ENCODE results near the gene FILIP1L.

FILIP1L gene

DNA sequence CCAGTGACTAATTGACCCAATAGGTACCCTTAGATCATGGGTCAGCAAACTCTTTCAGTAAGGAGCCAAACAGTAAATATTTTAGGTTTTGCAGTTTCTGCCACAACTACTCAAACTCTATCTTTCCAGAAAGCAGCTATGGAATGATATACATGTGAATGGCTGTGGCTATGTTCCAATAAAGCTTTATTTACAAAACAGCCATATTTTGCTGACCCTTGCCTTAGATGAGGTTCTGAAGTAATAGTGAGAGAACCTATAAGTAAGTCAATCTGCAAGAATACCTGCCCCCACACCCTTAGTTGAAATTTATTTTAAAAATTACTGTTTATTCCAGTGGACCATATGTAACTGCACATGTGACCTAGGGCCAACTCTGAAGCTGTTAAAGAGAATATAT, 162.6 kb downstream of the FILIP1L start:
- no peak for DNase-seq (ENCODE audit: low read depth in 2 of 2)

DNA sequence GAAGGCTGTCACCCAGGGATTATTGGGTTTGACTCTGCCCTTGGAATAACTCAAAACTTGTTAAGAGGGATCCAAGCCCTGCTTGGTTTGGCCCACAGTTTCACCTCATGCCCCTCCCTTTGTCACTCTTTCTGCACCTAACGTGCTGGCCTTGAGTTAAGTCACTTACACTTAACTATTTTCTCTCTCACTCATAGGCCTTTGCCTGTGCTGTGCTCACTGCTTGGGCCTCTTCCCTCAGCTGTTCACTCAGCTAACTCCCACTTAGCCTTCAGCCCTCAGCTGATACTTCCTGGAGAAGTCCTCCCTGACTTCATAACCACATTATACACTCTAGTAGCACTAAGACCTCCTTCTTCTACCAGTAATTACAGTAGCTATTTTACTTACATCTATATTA, 163.4 kb downstream of the FILIP1L start:
- DNase-seq (ENCODE audit: low read depth in 2 of 2), result no peak

DNA sequence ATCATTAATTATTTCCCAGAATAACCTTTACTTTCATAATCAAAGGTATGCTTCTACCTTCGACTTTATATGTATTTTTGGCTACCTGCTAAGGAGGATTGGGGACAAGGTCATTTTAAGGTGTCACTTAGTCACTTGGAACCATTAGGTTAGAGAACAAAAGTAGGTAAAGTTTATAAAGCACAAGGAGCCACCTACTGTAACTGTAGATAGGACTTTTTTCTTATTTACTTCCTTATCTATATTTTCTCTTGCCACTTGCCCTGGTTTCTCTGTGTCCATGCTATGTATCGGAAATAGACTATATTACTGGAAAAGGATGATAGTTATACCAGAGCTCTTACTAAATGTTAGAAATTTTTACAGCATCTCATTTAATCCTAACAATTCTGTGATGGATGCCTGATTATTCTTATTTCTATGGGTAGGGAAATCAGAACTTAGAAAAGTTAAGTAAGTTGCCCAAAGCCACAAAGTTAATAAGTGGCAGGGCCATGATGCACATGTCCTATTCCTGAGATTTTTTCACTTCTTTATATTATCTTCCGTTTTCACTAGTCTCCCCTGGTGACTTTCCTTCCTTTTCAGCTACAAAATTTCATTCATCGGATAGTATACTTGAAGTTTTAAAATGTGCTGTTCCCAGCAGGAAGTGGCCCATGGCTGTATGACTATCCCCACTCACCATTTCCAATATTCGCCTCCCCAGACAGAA, 164.2 kb downstream of the FILIP1L start:
- DNase-seq (ENCODE audit: low read depth in 2 of 2), result no peak

DNA sequence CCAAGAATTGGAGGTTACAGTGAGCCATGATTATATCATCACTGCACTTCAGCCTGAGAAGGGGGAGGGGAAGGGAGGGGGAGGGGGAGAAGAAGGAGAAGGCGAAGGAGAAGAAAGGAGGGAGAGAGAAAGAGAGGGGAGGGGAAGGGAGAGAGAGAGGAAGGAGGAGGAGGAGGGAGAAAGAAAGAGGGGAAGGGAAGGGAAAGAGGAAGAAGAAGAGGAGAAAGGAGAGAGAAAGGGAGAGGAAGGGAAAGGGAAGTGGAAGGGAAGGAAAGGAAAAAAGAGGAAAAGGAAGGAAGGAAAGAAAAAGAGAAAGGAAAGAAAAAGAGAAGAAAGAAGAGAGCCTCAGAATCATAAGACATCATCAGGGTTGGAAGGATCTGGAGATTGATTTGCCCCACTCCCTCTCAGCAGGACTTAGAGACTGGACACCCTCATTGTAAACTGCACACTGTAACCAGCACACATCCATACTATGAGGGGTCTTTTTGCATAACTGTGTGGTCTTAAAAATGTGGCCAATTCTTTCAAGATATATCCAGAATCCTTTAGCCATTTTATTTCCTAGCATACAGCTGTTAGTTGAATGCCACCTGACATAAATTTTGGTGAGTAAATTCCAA, 165.7 kb downstream of the FILIP1L start:
- DNase-seq (ENCODE audit: low read depth in 2 of 2), result no peak

DNA sequence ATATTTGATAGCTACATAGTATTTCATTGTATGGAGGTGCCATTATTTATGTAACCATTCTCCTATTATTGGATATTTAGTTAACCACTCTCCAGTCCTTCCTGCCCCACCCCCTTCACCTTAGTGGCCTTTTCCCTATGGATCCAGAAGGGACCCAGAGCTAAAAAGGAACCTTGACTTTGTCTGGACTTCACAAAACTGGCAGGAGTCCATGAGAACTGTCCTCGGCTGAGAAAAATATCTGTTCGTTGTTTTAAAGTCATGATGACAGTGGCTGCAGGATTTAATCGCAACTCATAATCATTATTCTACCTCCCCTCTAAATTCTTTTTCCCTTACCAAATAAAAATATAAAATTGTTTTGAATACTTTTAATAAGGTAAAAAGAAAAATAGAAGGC, 166.9 kb downstream of the FILIP1L start:
- no peak for DNase-seq (ENCODE audit: low read depth in 2 of 2)

DNA sequence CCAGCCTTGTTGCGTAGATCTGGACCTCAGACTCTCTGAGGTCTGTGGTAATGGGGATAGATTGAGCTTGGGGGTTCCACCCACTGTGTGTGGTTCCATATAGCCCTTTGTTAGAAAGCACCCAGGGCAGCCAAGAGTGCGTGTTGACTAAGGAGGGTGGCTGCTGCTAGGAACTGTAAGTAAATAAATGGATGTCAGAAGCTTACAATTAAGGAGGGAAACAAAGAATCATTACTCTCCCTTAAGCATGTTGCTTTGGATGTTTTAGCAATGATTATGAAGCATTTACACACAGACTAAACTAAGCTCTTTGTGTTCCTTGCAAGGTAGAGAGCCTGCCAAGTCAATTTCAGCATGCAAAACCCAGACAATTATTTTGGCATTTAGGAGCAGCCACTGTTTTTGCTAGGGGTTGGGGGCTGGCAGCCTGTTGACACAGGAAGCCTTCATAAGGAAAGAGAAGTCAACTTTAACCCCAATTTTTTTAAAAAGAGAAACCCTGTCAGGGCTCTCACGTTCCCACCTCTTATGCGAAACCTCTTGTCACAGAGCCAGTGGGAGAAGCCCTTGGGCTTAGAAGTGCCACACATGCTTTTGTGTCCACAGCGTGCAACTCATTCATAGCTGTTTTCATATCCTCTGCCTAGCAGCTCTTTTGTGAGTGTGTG, 168.8 kb downstream of the FILIP1L start:
- DNase-seq (ENCODE audit: low read depth in 2 of 2), result no peak

DNA sequence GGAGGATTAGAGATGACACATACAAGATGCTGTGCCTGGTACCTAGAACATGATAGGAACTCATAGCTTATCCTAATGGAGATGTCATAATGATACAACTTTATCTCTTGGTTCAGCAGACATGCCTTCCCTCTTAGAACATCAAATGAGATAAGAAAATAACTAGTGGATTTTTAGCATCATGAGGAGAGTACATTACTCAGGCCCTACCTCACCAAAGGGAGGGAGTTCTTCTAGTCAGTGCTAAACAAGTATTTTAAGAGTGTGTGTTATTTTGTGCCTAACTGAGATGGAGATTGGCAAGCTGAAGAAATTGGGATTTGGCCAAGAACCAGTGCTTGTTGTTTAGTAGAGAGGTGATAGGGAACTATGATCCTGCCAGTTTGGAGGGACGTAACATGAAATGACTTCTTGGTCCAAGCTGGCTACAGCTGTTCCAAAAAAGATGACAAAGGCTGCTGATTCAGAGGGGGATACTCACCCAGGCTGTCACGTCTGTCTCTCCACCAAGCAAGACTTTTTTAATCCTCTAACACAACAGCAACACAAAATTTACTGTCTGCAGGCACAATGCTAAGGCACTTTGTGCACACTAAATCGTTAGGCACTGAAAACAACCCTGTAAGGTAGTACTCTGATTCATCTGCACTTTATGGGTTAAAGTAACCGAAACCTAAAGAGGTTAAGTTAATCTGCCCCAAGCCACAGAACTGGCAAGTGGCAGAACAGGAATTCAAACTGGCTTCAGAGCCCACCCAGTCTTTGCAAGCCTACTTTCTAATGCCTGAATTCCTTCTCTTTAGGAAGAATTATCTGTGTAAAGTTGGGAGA, 170.2 kb downstream of the FILIP1L start:
- no peak for DNase-seq (ENCODE audit: low read depth in 2 of 2)

DNA sequence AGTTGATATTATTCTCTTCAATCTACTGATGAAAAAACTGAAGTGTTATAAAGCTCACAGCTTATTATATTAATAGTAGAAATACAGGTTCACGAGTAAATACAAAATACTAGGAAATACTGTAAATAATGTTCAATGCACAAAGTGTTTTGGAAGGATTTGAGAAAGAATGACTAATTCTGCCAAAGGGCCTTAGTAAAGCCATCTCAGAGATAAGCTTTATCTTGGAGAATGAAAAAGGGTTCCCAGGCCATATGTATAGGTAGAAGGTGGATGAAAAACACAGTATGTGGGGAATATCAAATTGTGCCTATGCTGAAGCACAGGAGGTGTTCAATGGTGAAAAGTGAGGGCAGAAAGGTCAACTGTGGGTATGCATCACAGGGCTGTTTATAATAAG, 173.1 kb downstream of the FILIP1L start:
- DNase-seq (ENCODE audit: low read depth in 2 of 2), result no peak

DNA sequence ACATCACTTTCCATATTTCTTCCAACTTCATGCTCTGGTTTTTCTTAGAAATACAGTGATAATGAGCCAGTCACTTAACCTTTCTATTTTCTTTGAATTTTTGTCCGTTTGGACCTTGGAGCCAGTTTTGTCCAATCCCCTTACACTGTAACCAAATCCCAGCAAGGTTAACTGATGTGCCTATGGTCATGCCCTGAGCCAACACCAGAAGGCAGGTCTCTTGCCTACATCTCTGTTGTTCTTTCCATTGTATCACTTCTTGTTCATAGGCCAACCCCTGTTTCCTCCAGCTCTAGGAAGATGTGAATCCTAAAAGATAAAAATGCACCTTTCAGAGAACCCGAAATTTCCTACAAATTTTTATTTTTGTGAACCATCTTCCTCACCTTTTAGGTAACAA, 174.0 kb downstream of the FILIP1L start:
- DNase-seq (ENCODE audit: low read depth in 2 of 2), result no peak

DNA sequence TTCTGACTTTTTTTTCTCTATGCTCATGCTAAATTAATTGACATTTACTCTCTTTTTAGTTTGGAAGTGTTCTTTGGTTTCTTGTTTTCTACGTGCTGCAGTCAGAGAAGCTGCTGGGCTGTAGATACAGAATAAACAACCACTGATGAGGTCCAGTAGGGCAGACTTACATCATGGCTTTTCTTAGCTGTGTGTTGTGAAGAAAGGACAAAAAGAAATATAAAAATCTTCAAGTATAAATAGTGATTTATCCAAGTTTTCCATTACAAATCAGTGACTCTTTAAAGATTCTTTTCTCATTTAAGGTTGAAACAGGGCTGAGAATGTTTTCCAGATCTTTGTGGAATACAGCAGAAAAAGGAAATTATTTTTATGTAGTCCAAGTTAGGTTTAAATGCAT, 174.4 kb downstream of the FILIP1L start:
- DNase-seq (ENCODE audit: low read depth in 2 of 2), result no peak

DNA sequence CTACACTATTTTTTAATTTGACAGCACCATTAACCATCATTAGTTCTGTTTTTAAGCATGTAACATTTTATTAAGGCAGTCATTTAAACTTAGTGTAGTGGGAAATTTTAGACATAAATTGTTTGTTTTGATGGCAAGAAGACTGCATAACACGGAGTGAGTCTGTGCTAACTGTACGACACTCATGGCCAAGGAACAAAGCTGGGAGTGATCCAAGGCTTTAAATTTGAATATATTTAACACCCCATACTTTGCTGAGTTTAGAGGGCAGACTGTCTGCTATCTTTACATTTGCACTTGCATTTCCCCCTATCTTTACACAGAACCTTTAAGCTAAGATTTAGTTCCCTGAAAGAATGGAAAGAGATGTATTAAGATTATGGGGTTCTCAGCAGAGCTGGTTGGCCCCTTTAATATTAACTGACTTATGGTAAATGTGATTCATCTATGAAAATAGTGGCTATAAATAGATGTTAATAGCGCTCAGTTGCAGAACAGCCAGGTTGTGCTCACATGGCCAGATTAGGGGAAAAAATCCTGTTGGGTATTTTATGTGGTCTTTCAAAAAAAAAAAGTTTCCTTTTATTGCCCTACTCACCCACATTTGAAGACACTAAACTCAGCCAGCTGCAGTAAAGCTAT, 175.9 kb downstream of the FILIP1L start:
- DNase-seq (ENCODE audit: low read depth in 2 of 2), result no peak

DNA sequence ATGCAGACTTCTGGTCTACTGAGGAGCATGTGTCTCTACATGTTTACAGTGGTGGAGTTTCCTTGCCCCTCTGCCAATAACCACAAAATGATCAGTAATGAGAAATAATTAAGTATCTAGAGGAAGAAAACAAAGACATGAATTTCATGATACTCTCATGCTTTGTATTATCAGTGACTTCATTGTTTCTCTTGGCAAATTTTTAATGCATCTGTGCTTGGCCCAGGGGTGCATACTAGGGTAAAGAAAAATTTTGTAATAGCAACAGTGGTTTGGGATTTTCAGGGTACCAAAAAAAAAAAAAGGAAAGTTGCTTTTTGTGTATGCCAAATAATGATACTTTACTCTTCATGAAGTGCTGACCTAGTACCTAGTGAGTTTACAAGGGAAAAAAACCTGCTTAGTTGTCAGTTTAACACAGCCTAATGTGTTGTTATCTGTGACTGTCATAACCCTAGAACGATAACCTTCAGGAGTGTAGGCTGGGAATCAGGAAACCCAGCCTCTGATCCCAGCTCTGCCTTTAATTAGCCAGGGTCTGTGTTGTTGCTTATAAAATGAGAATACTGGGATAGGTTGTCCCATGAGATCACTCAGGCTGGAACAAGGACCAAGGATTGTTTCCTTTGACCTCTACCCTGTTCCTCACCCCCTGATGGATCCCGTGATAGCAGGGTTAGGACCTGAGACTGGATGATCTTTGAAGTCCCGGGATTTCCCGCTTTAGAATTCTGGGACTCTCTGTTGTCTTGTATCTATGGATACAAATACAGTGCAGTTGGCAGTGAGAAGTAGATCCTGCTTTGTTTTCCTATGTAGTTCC, 179.1 kb downstream of the FILIP1L start:
- DNase-seq (ENCODE audit: low read depth in 2 of 2), result no peak

DNA sequence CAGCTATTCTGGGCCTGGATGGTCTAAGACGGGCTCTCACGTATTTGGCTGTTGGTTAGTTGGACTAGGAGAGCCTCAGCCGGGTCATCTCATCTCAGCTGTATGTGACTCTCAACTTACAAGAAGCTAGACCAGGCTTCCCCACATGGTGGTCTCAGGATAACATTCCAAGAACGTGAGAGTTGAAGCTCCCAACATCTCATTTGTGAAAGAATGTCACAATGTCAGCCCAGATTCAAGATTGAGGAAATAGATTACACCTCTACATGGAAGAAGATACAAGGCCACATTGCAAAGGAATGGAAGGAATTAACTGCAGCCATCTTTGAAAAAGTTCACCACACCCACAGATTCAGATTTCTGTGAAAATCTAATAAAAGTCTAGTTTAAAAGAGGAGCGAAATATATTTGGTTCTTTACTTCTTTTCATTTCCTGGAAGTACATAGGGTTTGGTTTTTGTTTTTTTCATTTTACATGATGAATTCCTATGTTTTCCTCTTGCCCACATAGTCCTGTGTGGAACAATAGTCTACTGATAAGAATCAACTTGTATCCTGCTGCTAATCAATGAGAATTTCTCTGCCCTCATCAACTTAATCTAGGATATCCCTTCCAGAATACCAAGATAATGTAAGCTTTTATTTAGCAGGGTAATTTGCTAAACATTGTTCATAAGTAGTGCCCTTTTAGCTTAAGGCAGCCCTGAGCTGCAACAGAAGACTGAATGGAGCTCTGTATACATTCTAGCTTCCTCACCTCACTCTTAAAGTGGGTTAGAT, 180.1 kb downstream of the FILIP1L start:
- DNase-seq (ENCODE audit: low read depth in 2 of 2), result no peak

DNA sequence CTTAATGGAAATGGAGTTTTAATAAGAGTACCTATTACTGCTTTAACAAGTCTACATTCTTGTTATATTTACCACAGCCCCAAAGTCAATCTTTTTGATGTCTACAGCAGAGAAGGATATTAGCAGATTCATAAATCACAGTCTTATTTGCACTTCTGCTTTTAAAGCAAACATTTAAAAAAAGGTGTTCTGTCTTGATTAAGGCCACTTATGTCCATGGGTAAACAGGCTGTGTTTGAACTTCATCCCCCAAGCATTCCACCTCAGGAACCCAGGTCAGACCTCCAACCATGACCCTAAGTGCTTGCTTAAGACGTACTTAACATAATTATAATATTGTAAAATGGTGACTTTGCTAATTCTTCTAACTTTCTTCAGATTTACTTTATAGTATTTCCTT, 183.2 kb downstream of the FILIP1L start:
- DNase-seq (ENCODE audit: low read depth in 2 of 2), result no peak

DNA sequence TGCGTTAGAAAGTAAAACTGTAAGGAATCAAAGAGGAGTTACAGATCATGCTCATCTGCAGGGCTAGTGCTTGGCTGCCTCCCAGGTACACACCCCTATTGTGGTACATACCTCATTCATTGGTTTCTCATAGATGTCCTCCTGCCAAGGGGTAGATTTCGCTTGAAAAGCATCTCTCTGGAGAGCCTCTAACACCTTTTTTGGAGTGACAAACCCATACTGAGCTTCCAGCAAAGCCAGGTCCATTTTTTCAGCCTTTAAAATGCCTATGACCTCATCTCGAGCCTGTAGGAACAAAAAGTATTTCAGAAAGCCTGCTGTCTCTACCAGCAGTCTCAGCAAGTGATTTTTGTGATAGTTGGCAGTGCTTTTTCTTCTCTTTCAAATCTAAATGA, 184.6 kb downstream of the FILIP1L start:
- DNase-seq (ENCODE audit: low read depth in 2 of 2), result no peak

DNA sequence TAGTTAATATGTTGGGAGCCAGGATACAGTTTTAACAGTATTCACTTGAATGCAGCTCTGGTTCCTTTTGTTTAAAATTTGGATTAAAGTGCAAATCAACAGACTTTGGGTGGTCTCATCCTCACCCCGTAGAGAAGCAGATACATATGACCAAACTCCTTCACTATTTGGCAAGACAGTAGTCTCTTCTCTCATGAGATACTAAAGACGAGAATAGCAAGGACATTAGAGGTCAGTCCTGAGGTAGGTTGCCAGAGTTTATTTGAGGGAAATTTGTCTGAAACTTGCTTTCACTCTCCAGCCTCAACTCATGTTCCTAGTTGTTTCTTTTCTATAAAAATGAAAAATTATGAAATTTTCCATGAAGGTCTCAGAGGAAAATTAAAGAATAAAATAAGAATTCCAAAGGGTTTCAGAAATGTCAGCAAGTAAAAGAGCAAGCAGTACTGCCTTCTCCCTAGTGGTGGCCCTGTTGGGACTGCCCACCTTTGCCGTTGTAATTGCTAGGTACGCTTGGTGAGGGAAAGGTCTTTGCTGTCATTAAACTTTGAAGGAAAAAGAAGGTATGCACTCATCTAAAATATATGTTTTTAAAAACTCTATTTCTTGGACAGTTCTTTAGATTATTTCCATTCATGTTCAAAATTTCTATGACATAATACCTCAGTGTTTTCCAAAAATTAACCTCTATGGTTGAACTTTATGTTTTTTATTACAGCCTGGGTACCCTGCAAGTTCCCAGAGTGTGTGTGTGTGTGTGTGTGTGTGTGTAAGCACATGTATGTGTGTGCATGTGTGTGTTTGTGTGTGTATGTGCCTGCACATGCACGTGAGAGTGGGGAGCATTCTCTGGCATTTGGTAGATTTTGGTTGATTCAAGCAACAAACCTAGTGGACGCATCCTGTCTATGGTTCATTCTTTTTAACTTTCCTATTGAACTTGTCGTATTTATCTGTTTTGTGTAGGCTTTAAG, 185.2 kb downstream of the FILIP1L start:
- no peak for DNase-seq (ENCODE audit: low read depth in 2 of 2)

DNA sequence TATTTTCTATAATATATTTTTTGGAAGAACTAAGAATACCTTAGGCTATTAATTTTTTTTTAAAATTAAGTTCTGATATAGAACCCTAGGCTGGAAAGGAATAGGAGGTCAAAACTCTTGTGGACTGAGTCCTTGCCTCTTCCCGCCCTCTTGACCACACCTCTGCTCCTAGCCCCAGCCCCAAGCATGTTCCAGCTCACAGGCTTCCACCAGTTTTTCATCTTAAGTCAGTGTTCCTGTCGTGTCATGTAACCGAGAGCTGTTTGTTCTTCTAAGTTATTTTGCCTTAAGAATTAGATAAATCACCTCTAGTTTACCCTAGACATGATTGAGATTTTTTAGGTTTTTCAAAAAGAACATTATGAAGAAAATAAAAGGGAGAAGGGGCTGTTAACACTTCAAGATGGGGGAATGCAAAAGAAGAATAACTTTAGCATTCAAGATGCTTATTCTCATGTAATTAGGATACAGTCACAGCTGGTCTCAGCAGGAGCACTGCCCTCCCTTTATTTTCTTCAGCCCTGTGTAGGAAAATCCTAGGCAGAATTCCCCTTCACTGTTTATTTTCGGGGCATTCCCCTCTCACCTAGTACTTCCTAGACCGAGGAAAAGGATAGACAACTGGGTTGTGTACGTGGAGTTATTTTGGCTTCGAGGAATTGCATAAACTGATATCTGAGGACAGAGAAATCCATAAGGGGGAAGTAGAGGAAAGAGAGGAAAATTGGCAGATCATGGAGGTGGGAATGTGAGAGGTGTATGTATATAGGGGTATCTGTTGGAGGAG, 186.4 kb downstream of the FILIP1L start:
- no peak for DNase-seq (ENCODE audit: low read depth in 2 of 2)

DNA sequence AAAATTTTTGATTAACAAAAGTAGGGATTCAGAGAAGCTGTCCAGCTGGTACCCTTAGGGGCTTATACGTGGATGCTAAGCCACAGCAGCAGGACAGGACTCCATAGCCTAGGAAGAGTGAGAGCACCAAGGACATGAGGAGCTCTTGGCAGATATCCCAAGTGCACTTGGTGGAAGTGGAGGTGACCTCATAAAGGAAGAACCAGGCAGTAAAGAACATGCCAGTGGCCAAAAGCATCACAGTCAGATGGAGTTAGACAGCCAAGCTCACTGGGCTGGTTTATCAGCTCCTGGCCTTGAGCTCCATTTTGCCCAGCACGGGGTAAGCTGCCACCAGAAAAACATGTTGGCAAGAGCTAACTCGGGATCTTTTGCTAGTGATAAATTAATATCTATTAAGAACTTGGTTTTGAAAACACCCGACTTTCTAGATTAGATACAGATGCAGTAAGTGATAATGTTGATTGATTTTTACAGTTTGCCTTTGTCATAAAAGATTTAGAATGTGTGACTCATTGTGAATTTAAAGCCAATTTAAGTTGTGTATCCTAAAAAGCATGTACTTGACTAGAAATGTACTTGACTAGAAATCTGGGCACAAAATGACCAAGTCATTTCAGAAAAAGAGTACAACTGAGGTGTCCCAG, 188.6 kb downstream of the FILIP1L start:
- no peak for DNase-seq (ENCODE audit: low read depth in 2 of 2)
